Astrocyte of the spinal cord (primary cell): ENCODE results near the gene CCKAR.

Experiments used
- DNase-seq: peaks from one replicate; pipeline ENCODE4 v3.0.0; 2011; ENCODE audit warnings: low read depth, low spot score
- H3K4me3 ChIP-seq: 2 replicates; pipeline ENCODE4 v1.5.1; 2011; ENCODE audit warnings: low read depth, mild to moderate bottlenecking, low read length, moderate library complexity
- CTCF ChIP-seq: IDR thresholded peaks from 2 replicates; pipeline ENCODE4 v1.5.1; 2012; ENCODE audit warnings: low read depth, mild to moderate bottlenecking, low read length, inconsistent platforms
- in situ Hi-C: cut with HindIII; loops from 2 replicates; pipeline ENCODE4 v1.10.0; 2017; ENCODE audit warnings: low sequenced_read_pairs

Gene CCKAR

GRCh38 chr4:26490111-26490959 lies at the start of gene CCKAR:
Gene CCKAR (minus strand): TSS chr4:26490484. CDS start chr4:26490267, 217 bp downstream.
- in situ Hi-C loops: no loop called here
- H3K4me3 ChIP-seq: no peak within 1 kb of the TSS
- no peak for TF ChIP-seq CTCF
- DNase-seq: peak; percentile 28

GRCh38 chr4:26533685-26534084 lies 43.4 kb upstream of the CCKAR start:
- in situ Hi-C loops: no loop called here
- no peak for TF ChIP-seq CTCF
- H3K4me3 ChIP-seq: no peak overlapping the region
- DNase-seq: no peak

GRCh38 chr4:26531491-26532116 lies 41.3 kb upstream of the CCKAR start:
- no peak overlapping the region for H3K4me3 ChIP-seq
- DNase-seq: no peak
- in situ Hi-C loops: no loop called here
- no peak for TF ChIP-seq CTCF

GRCh38 chr4:26530099-26530498 lies 39.8 kb upstream of the CCKAR start:
- no peak for TF ChIP-seq CTCF
- in situ Hi-C loops: no loop called here
- no peak overlapping the region for H3K4me3 ChIP-seq

GRCh38 chr4:26529479-26529878 lies 39.2 kb upstream of the CCKAR start:
- DNase-seq: no peak
- no peak for TF ChIP-seq CTCF
- H3K4me3 ChIP-seq: no peak overlapping the region
- in situ Hi-C loops: no loop called here

More at GRCh38 chr4:26530099-26530498, 39.8 kb upstream of the CCKAR start:
- DNase-seq: no peak

- H3K4me3 ChIP-seq: no peak overlapping the region
- in situ Hi-C loops: no loop called here
- TF ChIP-seq CTCF: no peak
- DNase-seq: peak; percentile 27
Observed at GRCh38 chr4:26525771-26526150, 35.5 kb upstream of the CCKAR start.
